ENCODE results near the gene SS18L1. TPM values are rescaled to one million over a fixed set of nuclear protein-coding genes. Genes with fewer than 3 reads are reported as not detected.

Gene SS18L1
- total RNA-seq, 1 experiment from 2014 or later, result 17.9 TPM

DNA sequence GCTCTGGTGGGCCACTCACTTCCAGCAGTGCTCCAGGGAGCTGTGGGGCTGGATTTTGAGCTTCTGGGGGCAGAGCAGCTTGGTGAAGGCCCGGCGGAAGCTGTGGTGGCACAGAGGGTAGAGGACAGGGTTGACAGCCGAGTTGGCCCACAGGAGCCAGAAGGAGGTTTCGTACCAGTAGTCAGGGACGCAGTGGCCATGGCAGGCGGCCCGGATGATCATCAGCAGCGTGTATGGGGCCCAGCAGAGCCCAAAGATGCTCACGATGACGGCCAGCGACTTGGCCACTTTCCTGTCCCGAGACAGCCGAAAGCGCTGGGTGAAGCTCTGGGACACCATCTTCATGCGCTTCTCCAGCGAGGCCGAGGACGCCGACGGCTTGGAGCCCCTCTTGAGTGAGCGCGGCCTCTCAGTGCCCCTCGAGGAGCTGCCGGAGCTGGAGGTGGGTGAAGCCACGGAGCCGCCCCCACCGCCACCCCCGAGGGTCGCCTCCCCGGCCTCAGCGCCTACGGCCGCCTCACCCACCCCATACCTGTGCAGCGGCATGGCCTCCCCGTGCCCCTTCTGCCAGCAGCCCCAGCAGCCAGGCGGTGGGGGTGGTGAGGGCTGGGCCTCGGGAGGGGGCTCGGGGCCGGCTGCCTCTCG is 72.5 kb downstream of the SS18L1 start:
- no peaks in the 10 kb centered on the region for H3K9me2 ChIP-seq (replicated peaks; ENCODE audit: low read length)
- peaks cover 35% of the 10 kb centered on the region for H3K27me3 ChIP-seq (ENCODE audit: low read length)
- no peaks in the 10 kb centered on the region for H3K9me3 ChIP-seq (ENCODE audit: low read length)
- no peaks in the 10 kb centered on the region for H3K36me3 ChIP-seq (ENCODE audit: low read depth, low read length)
- CTCF ChIA-PET, result no interaction called here
- ATAC-seq (no peak), DNase-seq (no peak)
- no peaks in the 10 kb centered on the region for H4K20me1 ChIP-seq (ENCODE audit: low read length)
- no peaks in the 10 kb centered on the region for H3K79me2 ChIP-seq (ENCODE audit: low read length)
- TF ChIP-seq EZH2phosphoT487 (IDR thresholded peaks at IDR 0.05; ENCODE audit: borderline replicate concordance, low read length), result no peak
- TF ChIP-seq EZH2 (IDR thresholded peaks at IDR 0.05; ENCODE audit: low read length, unreplicated experiment), result no peak
- TF ChIP-seq CTCF (conservative IDR thresholded peaks at IDR 0.05; ENCODE audit: low read depth, low read length), result no peak
- POLR2A ChIA-PET (ENCODE audit: unreplicated experiment), result no interaction called here
- H3K4me2 ChIP-seq (ENCODE audit: low read length), result no peak overlapping the region
- no peak overlapping the region for H2AFZ ChIP-seq (ENCODE audit: low read length)
- no peaks in the 10 kb centered on the region for H3F3A ChIP-seq (ENCODE audit: low read length, unreplicated experiment)
- BruUV-seq (replicated peaks), result no TSS peak
- intact Hi-C loops (cut with micrococcal nuclease), result no loop called here
- H3K4me1 ChIP-seq (ENCODE audit: insufficient read depth, low read length), result no peaks in the 10 kb centered on the region
- H3K9ac ChIP-seq (ENCODE audit: low read length), result no peak overlapping the region
- no peak overlapping the region for H3K27ac ChIP-seq (ENCODE audit: low read length)
- no peak overlapping the region for H3K4me3 ChIP-seq (ENCODE audit: low read length)

- DNase-seq, result no peak
- Histone ChIP-seq H3K4me1 (ENCODE audit: insufficient read depth, low read length) (no peaks in the 10 kb centered on the region), H3F3A (ENCODE audit: low read length, unreplicated experiment) (no peaks in the 10 kb centered on the region), H3K9ac (ENCODE audit: low read length) (no peak overlapping the region), H3K79me2 (ENCODE audit: low read length) (no peaks in the 10 kb centered on the region), H2AFZ (ENCODE audit: low read length) (no peak overlapping the region), H3K27ac (ENCODE audit: low read length) (no peak overlapping the region), H3K4me3 (ENCODE audit: low read length) (no peak overlapping the region), H3K27me3 (ENCODE audit: low read length) (peaks cover 39% of the 10 kb centered on the region), H3K9me2 (replicated peaks; ENCODE audit: low read length) (no peaks in the 10 kb centered on the region), H3K36me3 (ENCODE audit: low read depth, low read length) (no peaks in the 10 kb centered on the region), H3K9me3 (ENCODE audit: low read length) (no peaks in the 10 kb centered on the region), H4K20me1 (ENCODE audit: low read length) (no peaks in the 10 kb centered on the region), H3K4me2 (ENCODE audit: low read length) (no peak overlapping the region)
- CTCF ChIA-PET, result no interaction called here
- intact Hi-C loops (cut with micrococcal nuclease), result no loop called here
- TF ChIP-seq EZH2phosphoT487 (IDR thresholded peaks at IDR 0.05; ENCODE audit: borderline replicate concordance, low read length) (no peak), EZH2 (IDR thresholded peaks at IDR 0.05; ENCODE audit: low read length, unreplicated experiment) (no peak), CTCF (conservative IDR thresholded peaks at IDR 0.05; ENCODE audit: low read depth, low read length) (no peak)
- BruUV-seq (replicated peaks), result no TSS peak
- POLR2A ChIA-PET (ENCODE audit: unreplicated experiment), result no interaction called here
- ATAC-seq, result no peak
These were observed 73.3 kb downstream of the SS18L1 start for GRCh38 chr20:62216636-62217566.
